ENCODE measurements around the gene MSI2. TPM values are rescaled to one million over a fixed set of nuclear protein-coding genes. Genes with fewer than 3 reads are reported as not detected.

The MSI2 gene
- total and polyA plus RNA-seq, 9 of the 15 experiments (the other 6 are each of a cell fraction or from before 2014, with no cell fraction given), result 4.6 to 61.8 (median 42.4) TPM

DNA sequence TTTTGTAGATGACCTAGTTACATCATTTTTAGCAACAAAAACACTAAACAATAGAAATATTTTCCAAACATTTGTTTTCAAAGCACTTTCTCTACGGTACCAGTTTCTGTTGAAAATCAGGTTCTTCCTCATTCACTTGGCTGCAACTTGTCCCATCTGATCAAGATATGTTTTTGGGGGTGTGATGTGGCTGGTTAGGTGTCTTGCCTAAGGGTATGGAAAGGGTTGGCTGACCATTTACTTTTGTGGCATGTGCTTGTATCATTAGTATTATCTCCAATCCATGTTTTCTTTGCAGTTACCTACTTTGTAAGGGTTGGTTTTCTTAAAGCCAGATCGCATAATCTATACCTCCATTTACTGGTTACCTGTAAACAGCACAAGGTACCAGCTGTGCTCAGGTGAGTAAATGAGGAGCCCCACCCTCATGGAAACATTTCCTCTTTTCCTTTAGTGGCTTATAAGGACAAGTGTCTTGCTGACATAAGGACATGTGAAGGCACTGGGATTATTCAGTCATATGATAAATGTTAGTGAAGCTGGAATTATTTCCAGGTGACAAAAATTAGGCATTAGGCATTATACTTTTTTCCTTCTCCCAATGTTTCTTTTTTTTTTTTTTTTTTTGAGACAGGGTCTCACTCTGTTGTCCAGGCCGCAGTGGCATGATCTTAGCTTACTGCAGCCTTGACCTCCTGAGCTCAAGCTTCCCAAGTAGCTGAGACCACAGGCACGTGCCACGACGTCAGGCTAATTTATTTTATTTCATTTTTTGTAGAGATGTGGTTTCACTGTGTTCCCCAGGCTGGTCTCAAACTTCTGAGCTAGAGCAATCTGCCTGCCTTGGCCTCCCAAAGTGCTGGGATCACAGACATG is 326.8 kb downstream of the MSI2 start:
- Histone ChIP-seq H3K4me2 (ENCODE audit: insufficient read depth, low read length) (no peak overlapping the region), H3K9ac (ENCODE audit: insufficient read depth in 1 of 2, low read depth in 2 of 2, low read length in 2 of 2) (no peak overlapping the region), H4K20me1 (replicated peaks; ENCODE audit: control insufficient read depth, insufficient read depth, low read length) (0 out of 2 replicates have a peak, but pooled peaks cover 5% of the 10 kb centered on the region), H3K4me1 (replicated peaks in 1 of 2; ENCODE audit: control insufficient read depth in 2 of 2, insufficient read depth in 2 of 2, low read length in 2 of 2) (no peaks in the 10 kb centered on the region), H3K36me3 (ENCODE audit: control insufficient read depth, insufficient read depth, low read length) (no peaks in the 10 kb centered on the region), H3K27ac (ENCODE audit: extremely low read depth, low read depth, low read length) (no peak overlapping the region), H3K4me3 (no peak overlapping the region), H2AFZ (ENCODE audit: low read depth, low read length) (no peak overlapping the region), H3K9me1 (ENCODE audit: control insufficient read depth, insufficient read depth, low read length) (no peaks in the 10 kb centered on the region), H3K79me2 (ENCODE audit: control insufficient read depth, insufficient read depth, low read length) (no peaks in the 10 kb centered on the region), H3K9me3 (replicated peaks; ENCODE audit: control insufficient read depth, insufficient read depth, low read depth, low read length) (no peaks in the 10 kb centered on the region), H3K27me3 (ENCODE audit: control insufficient read depth in 2 of 2, insufficient read depth in 2 of 2, low read length in 2 of 2) (no peaks in the 10 kb centered on the region)
- peak; percentile 35 for FAIRE-seq
- WGBS (ENCODE audit: insufficient coverage, low coverage, missing lambda C conversion rate), result 86% methylated on average over 6 of the region's 6 CpGs
- BruUV-seq (replicated peaks), result no TSS peak
- intact Hi-C loops (cut with micrococcal nuclease) (no loop called here), in situ Hi-C loops (cut with MboI) (no loop called here)
- ChIA-PET CTCF (ENCODE audit: low intra/inter-chr PET ratio) (interaction anchor here (0.6 kb wide), 1 partner anchor 16 kb away, joined by 3 read pairs; no protein-coding TSS in a partner anchor), POLR2A (interaction anchor here (1.0 kb wide), 1 partner anchor 11 kb away, joined by 3 read pairs; no protein-coding TSS in a partner anchor)
- no peak for ATAC-seq
- no peak for DNase-seq (ENCODE audit: extremely low read depth in 1 of 4, low spot score in 3 of 4)
- TF ChIP-seq, protein P1, sequence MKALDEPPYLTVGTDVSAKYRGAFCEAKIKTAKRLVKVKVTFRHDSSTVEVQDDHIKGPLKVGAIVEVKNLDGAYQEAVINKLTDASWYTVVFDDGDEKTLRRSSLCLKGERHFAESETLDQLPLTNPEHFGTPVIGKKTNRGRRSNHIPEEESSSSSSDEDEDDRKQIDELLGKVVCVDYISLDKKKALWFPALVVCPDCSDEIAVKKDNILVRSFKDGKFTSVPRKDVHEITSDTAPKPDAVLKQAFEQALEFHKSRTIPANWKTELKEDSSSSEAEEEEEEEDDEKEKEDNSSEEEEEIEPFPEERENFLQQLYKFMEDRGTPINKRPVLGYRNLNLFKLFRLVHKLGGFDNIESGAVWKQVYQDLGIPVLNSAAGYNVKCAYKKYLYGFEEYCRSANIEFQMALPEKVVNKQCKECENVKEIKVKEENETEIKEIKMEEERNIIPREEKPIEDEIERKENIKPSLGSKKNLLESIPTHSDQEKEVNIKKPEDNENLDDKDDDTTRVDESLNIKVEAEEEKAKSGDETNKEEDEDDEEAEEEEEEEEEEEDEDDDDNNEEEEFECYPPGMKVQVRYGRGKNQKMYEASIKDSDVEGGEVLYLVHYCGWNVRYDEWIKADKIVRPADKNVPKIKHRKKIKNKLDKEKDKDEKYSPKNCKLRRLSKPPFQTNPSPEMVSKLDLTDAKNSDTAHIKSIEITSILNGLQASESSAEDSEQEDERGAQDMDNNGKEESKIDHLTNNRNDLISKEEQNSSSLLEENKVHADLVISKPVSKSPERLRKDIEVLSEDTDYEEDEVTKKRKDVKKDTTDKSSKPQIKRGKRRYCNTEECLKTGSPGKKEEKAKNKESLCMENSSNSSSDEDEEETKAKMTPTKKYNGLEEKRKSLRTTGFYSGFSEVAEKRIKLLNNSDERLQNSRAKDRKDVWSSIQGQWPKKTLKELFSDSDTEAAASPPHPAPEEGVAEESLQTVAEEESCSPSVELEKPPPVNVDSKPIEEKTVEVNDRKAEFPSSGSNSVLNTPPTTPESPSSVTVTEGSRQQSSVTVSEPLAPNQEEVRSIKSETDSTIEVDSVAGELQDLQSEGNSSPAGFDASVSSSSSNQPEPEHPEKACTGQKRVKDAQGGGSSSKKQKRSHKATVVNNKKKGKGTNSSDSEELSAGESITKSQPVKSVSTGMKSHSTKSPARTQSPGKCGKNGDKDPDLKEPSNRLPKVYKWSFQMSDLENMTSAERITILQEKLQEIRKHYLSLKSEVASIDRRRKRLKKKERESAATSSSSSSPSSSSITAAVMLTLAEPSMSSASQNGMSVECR (CRISPR knock-in tag; IDR thresholded peaks at IDR 0.05), result no peak
- TF ChIP-seq CCAR2 (IDR thresholded peaks at IDR 0.05; ENCODE audit: low read depth, low read length), result no peak
- TF ChIP-seq, protein P2, sequence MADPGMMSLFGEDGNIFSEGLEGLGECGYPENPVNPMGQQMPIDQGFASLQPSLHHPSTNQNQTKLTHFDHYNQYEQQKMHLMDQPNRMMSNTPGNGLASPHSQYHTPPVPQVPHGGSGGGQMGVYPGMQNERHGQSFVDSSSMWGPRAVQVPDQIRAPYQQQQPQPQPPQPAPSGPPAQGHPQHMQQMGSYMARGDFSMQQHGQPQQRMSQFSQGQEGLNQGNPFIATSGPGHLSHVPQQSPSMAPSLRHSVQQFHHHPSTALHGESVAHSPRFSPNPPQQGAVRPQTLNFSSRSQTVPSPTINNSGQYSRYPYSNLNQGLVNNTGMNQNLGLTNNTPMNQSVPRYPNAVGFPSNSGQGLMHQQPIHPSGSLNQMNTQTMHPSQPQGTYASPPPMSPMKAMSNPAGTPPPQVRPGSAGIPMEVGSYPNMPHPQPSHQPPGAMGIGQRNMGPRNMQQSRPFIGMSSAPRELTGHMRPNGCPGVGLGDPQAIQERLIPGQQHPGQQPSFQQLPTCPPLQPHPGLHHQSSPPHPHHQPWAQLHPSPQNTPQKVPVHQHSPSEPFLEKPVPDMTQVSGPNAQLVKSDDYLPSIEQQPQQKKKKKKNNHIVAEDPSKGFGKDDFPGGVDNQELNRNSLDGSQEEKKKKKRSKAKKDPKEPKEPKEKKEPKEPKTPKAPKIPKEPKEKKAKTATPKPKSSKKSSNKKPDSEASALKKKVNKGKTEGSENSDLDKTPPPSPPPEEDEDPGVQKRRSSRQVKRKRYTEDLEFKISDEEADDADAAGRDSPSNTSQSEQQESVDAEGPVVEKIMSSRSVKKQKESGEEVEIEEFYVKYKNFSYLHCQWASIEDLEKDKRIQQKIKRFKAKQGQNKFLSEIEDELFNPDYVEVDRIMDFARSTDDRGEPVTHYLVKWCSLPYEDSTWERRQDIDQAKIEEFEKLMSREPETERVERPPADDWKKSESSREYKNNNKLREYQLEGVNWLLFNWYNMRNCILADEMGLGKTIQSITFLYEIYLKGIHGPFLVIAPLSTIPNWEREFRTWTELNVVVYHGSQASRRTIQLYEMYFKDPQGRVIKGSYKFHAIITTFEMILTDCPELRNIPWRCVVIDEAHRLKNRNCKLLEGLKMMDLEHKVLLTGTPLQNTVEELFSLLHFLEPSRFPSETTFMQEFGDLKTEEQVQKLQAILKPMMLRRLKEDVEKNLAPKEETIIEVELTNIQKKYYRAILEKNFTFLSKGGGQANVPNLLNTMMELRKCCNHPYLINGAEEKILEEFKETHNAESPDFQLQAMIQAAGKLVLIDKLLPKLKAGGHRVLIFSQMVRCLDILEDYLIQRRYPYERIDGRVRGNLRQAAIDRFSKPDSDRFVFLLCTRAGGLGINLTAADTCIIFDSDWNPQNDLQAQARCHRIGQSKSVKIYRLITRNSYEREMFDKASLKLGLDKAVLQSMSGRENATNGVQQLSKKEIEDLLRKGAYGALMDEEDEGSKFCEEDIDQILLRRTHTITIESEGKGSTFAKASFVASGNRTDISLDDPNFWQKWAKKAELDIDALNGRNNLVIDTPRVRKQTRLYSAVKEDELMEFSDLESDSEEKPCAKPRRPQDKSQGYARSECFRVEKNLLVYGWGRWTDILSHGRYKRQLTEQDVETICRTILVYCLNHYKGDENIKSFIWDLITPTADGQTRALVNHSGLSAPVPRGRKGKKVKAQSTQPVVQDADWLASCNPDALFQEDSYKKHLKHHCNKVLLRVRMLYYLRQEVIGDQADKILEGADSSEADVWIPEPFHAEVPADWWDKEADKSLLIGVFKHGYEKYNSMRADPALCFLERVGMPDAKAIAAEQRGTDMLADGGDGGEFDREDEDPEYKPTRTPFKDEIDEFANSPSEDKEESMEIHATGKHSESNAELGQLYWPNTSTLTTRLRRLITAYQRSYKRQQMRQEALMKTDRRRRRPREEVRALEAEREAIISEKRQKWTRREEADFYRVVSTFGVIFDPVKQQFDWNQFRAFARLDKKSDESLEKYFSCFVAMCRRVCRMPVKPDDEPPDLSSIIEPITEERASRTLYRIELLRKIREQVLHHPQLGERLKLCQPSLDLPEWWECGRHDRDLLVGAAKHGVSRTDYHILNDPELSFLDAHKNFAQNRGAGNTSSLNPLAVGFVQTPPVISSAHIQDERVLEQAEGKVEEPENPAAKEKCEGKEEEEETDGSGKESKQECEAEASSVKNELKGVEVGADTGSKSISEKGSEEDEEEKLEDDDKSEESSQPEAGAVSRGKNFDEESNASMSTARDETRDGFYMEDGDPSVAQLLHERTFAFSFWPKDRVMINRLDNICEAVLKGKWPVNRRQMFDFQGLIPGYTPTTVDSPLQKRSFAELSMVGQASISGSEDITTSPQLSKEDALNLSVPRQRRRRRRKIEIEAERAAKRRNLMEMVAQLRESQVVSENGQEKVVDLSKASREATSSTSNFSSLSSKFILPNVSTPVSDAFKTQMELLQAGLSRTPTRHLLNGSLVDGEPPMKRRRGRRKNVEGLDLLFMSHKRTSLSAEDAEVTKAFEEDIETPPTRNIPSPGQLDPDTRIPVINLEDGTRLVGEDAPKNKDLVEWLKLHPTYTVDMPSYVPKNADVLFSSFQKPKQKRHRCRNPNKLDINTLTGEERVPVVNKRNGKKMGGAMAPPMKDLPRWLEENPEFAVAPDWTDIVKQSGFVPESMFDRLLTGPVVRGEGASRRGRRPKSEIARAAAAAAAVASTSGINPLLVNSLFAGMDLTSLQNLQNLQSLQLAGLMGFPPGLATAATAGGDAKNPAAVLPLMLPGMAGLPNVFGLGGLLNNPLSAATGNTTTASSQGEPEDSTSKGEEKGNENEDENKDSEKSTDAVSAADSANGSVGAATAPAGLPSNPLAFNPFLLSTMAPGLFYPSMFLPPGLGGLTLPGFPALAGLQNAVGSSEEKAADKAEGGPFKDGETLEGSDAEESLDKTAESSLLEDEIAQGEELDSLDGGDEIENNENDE (IDR thresholded peaks at IDR 0.05; ENCODE audit: low read depth, low read length), result no peak
- no peak for TF ChIP-seq SUPT5H (IDR thresholded peaks at IDR 0.05)

Measured in K562 (cell line).